GM18868 (cell line): Measurements from ENCODE around the gene POTEE.
"Not testable (repeated sequence)": the region's sequence is repeated elsewhere in the genome, so short reads cannot be mapped to it uniquely, and the experiment has no call there.

Experiments used
- ATAC-seq: cut with Tn5 transposase; IDR thresholded peaks from one replicate; pipeline ENCODE4 v1.9.1; 2021; ENCODE audit warnings: mild to moderate bottlenecking, moderate library complexity; ENCODE audit not compliant: unreplicated experiment

Gene POTEE

DNA sequence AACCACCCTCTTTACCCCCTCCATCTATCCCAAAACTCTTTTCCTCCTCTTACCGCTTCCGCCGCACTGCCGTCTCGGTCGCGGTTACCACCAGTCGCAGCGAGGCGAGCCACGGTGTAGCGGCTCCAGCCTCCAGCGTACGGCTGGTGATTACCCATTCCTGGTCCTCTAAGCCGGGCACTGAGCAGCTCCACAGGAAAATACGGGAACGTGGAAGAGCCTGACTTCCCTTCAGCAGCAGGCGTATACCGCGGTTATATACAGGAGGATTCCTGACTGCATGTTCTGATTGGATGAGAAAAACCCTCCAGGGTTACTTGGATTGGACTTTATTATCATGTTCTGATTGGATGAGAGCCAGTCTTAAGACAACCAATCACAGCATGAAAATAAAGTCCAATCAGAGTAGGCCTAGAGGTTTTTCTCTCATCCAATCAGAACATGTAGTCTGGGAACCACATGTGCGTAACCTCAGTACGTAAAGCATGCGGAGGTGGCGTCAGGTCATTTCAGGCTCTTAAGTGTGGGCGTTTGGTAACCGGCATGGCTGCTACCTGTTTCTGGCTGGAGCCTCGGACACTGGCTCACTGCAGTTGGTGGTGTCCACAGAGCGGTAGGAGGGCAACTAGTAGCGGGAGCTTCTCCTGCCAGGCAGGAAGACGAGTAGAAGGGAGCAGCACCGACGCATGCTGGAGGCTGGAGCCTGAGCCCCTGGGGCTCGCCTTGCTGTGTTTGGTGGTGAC lies at the start of gene POTEE:
Gene POTEE (plus strand): TSS at position 507 of the 743 bp plus-strand sequence. CDS start 8,867 bp downstream, outside the sequence.
- not testable (repeated sequence) for ATAC-seq

DNA sequence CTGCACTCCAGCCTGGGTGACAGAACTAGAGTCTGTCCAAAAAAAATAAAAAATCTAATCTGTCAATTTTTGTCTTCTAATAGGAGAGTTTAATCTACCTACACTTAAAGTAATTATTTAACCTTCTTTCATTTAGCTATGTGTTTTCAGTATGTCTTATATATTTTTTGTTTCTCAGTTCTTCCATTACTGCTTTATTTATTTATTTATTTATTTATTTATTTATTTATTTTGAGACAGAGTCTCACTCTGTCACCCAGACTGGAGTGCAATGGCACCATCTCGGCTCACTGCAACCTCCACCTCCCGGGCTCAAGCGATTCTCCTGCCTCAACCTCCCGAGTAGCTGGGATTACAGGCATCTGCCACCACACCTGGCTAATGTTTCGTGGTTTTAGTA lies 43.8 kb upstream of the POTEE start:
- ATAC-seq, result not testable (repeated sequence)

DNA sequence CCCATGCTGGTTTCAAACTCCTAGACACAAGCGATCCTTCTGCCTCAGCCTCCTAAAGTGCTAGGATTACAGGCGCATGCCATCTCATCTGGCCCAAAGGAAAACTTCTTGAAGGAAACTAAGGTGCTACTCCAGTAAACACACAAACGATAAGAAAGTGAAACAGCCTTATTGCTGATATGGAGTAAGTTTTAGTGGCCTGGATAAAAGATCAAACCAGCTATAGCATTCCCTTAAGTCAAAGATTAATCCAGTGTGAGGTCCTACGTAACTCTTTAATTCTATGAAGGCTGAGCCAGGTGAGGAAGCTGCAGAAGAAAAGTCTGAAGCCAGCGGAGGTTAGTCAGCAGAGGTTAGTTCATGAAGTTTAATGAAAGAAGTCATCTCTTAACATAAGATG lies 40.8 kb upstream of the POTEE start:
- ATAC-seq, result no peak

DNA sequence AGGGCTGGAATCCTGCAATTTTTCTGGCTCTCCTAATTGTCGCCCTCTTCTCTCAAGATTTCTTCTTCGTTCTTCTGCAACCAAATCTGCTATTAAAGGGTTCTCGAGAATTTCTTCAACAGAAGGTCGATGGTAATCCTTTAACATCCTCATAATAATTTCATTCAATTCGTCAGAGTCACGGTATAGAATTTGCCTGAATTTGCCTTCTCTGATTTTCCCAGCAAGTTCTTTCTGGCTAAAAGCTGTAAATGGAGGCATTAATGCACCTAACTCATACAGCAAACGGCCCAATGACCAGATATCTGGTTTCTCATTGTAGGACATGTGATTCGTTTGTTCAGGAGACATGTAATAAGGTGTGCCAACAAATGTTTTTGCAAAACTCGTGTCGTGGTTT lies 31.3 kb upstream of the POTEE start:
- ATAC-seq, result not testable (repeated sequence)

DNA sequence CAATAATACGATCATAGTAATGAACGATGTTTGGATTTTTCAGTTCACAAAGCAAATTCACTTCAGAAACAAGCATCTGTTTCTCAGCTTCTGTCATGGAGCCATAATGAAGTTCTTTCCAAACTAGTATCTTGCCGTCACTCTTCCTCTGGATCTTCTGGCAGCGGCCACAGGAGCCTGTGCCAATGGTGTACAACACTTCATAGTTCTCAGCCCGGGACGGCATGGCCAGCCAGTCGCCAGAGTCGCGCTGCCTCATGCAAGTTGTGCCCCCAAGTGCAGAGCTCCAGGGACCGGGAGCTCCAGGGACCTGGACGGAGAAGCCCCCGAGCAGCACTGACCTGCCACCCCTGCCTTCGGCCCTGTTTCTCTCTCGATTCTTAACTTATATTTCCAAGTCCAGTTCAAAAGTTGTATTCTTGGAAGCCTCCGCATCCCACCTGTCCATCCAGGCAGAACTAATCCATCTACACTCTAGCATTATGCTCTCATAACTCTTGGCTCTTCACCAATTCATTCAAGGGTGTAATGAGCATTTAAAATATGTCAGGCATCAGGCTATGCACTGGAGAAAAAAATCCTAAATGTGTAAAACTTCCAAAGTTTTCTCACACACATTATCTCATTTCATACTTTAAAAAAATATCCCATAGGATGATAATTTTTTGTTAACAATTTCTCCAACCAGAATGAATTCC lies 30.5 kb upstream of the POTEE start:
- ATAC-seq, result not testable (repeated sequence)

DNA sequence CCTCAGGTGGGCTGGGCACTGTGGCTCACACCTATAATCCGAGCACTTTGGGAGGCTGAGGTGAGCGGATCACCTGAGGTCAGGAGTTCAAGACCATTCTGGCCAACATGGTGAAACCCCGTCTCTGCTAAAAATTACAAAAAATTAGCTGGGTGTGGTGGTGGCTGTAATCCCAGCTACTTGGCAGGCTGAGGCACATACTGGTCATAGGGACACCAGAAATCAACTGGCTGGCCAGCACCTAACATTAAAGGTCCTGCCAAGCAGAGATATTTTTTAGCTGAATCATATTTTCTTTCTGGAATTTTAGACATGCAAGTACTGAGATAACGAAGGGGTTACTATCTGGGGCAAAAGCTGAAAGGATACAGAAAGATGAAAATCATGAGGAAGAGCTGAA lies 27.9 kb upstream of the POTEE start:
- not testable (repeated sequence) for ATAC-seq

DNA sequence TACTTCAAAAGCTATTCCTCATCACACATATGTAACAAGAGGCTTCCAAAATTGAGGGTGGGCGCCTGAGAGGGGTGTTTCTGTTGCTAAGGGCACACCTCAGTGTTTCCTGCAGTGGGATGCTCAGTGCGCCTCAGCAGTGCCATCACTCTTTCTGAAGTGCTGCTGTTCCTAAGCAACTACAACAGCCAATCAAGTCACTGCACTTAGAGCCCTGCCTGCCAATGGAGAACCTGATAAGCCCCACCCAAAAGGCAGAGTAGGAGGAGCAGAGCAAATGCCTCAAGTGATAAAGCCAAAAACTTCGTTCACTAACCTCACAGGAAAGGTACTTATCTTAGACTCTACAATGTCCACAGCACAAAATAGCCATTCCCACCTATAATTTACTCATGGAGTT lies 15.9 kb upstream of the POTEE start:
- not testable (repeated sequence) for ATAC-seq

DNA sequence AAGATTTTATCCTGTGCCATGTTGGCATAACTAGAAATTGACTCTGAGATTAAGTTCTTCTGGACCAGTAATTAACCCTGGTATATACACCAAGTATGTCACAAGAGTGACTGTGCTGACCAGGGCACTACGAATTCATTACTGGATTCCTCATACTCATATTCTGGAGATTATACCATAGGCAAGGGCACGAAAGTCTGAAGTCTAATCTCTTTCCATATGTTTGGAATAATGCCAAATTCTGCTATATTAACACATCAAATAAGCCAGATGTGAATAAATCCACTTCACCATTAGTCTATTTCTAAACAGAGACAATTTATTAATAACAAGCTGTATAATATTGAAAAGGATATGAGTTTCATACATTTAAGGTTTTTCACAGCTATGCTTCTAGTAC lies 13.2 kb upstream of the POTEE start:
- ATAC-seq, result not testable (repeated sequence)

DNA sequence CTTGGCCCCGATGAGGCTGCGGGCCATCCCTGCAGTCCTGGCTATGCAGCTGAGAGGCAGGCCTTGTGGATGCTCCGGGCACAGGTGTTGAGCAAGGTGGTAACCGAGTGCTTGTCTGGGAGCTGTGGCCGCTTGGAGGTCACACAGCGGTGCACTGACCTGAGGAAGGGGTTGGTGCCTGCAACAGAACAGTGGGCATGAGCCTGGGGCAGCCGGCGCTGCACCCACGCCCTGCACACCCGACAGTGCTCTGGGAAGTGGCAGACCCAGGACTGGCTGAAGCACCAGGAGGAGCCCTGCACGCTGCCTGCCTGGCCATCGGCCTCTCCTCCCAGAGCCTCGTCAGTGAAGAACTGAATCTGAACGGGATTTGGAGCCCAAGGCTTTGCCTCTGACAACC lies 8.2 kb upstream of the POTEE start:
- no peak for ATAC-seq

DNA sequence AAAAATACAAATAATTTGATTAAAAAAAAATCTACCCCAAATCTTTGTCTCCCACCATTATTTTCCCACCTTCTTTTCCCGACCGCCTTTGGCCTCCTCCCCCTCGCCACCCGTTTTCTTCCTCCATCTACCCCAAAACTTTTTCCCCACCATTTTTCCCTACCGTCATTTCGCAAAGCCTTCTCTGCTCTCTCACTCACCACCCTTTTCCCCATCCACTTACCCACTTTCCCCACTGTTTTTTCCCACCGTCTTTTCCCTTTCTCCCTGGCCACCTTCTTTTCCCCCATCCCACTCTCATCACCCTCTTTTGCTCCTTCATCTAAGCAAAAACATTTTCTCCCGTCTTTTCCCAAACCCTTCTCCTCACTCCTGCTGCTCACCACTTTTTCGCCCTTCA lies 1.5 kb upstream of the POTEE start:
- not testable (repeated sequence) for ATAC-seq

DNA sequence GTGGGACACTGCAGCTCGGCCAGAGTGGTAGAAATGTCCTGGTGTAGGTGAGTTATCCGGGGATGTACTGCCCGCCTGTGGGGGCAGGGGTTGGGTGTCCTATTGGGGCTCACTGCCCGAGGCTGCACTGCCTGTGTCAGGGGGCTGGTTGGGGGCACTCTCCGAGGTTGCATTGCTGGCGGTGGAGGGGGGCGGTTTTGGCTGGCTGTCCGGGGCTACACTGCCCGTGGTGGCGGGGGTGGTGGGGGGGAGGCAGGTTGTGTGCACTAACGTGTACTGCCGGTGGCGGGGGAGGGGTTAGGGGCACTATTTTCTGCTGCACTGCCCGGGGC lies 403 bp downstream of the POTEE start:
- ATAC-seq, result not testable (repeated sequence)

DNA sequence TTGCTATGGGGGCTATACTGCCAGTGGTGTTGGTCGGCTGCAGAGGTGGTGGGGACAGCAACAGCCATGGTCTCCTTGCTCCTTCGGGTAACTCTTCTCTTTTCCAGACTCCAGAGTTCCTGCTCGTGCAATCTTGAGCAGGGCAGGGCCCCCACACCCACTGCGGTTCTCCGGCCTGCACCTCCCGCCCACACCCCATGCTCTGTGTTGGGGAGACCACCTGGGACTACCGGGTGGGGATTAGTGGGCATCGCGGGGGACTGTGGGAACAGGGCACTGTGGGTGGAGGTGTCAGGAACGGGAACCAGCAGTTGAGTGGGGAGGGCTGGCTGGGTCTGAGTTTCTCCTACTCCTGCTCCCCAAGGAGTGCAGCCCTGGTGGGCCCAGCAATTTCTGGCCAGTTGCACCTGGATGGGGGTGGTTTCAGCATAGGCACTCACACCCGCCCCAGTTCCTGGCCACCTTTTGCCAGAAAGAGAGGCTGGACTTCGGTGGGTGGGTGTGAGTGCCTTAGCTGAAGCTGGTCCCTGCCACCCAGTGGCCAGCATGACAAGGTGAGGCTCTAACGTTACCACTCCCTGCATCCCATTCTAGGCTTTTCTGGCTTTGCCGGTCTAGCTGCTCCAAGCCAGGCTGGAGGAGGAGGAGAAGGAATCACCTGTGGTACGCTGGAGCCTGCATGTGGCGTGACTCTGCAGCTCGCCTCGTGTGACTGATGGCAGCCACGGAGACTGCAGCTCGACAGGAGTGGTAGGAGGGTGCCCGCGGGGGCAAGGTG lies 1.3 kb downstream of the POTEE start:
- ATAC-seq, result not testable (repeated sequence)

DNA sequence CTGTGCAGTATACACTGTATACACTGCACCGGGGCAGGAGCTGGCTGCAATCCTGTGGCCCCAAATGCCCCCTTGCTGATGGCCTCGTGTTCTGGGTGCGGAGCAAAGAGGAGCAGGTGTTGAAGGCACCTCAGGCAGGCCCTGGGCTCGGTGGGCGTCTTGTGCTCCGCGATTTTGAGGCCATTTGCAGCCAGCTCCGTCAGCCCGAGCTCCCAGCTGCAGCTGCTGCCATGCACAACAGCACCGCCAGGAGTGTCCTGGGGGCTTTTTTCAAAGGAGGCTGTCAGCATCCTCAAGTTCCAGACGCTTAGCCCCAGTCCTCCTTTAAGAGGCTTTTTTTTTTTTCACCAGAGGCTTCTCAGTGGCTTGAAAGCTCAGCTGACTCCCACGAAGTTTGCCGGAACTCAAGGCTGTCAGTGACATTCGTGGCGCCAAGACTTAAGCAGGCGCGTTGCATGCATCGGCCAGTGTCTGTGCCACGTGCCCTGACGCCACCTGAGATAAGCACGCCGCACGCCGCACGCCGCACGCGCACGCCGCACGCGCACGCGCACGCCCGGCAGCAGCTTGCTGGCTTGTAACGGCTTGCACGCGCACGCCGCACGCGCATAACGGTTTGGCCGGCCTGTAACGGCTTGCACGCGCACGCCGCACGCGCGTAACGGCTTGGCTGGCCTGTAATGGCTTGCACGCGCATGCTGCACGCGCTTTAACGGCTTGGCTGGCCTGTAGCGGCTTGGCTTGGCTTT lies 8.1 kb downstream of the POTEE start:
- not testable (repeated sequence) for ATAC-seq

DNA sequence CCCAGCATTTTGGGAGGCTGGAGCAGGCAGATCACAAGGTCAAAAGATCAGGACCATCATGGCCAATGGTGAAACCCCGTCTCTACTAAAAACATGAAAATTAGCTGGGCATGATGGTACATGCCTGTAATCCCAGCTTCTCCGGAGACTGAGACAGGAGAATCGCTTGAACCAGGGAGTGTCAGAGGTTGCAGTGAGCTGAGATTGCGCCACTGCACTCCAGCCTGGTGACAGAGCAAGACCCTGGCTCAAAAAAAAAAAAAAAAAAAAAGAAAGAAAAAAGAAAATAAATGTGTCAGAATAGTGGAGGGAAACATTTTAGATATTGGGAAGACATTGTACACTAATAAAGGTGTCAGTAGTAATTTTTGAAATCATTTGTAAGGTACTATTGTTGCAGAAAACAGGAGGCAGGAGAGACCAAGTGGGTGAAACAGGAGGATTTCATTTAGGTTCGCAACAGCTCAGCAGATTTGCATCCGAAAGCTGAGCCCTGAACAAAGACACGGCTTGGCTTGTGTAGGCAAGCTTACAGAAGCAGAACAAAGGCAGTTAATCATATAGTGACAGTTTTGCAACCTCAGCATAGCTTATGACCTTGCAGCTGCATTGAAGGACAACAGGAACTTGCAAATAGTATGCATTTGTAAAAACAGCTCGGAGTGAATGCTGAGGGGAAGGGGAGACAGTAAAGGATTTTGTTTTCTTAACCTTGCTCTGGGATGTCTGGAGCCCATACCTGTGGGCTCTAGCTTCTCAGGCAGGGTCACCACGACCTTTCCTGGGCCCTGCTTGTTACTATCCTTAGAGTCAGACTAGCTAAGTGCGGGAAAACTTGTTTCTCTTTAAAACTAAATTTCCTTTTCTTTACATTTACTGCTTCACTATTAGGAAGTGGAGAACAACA lies 26.5 kb downstream of the POTEE start:
- not testable (repeated sequence) for ATAC-seq
